ENCODE data around the gene SDHB.
A peak's percentile ranks its signal among the peaks of the same experiment; 100 is the strongest.

Gene SDHB

GRCh38 chr1:17078991-17079868 is 25.4 kb upstream of the SDHB start:
- no peak for DNase-seq (ENCODE audit: low read depth)
- TF ChIP-seq, protein P1, sequence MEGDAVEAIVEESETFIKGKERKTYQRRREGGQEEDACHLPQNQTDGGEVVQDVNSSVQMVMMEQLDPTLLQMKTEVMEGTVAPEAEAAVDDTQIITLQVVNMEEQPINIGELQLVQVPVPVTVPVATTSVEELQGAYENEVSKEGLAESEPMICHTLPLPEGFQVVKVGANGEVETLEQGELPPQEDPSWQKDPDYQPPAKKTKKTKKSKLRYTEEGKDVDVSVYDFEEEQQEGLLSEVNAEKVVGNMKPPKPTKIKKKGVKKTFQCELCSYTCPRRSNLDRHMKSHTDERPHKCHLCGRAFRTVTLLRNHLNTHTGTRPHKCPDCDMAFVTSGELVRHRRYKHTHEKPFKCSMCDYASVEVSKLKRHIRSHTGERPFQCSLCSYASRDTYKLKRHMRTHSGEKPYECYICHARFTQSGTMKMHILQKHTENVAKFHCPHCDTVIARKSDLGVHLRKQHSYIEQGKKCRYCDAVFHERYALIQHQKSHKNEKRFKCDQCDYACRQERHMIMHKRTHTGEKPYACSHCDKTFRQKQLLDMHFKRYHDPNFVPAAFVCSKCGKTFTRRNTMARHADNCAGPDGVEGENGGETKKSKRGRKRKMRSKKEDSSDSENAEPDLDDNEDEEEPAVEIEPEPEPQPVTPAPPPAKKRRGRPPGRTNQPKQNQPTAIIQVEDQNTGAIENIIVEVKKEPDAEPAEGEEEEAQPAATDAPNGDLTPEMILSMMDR (IDR thresholded peaks at IDR 0.05; ENCODE audit: insufficient read depth, low read depth, low read length, missing control alignments): no peak
- H3K4me3 ChIP-seq (ENCODE audit: low read length): no peak overlapping the region

DNA sequence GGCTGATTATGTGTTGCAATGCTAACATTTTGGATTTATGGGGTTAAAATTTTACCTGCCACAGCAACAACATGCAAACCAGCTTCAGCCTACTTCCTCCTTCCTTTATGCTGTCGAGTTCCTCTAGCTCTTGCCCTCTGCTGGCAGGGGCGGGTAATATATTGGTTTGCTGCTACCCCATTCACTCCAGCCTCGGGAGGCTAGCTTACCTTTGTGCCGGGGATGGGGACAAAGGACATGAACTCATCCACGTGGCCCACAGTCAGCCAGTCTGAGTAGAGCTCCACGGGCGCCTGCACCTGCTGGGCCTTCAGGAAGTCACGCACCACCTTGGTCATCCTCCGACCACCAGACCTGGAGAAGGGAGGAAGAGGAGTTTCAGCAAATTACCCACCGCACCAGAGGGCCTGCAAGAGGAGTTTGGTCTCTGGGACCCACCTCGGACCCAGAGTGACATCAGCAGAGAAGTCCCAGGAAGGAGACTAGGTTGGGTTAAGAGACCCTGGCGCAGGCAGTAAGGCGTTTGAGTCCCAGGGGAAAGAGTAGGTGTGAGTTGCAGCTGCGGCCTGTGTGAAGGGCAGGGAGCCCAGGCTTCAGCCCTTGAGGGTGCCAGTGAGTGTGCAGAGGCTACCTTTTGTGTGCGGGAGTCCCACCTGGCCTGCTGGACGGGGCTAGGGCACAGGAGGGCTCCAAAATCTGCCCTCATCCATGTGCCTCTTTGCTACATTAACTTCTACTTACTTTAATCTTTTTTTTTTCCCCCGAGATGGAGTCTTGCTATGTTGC is 21.8 kb upstream of the SDHB start:
- TF ChIP-seq, protein P1 (IDR thresholded peaks at IDR 0.05; ENCODE audit: insufficient read depth, low read depth, low read length, missing control alignments): peak; percentile 36
- DNase-seq (ENCODE audit: low read depth): peak; percentile 36
- H3K4me3 ChIP-seq (ENCODE audit: low read length): no peak overlapping the region

GRCh38 chr1:17071794-17072193 is 18.0 kb upstream of the SDHB start:
- no peak overlapping the region for H3K4me3 ChIP-seq (ENCODE audit: low read length)
- DNase-seq (ENCODE audit: low read depth): no peak
- TF ChIP-seq, protein P1 (IDR thresholded peaks at IDR 0.05; ENCODE audit: insufficient read depth, low read depth, low read length, missing control alignments): no peak

- DNase-seq (ENCODE audit: low read depth): no peak
- TF ChIP-seq, protein P1 (IDR thresholded peaks at IDR 0.05; ENCODE audit: insufficient read depth, low read depth, low read length, missing control alignments): no peak
- no peak overlapping the region for H3K4me3 ChIP-seq (ENCODE audit: low read length)
Measured at GRCh38 chr1:17070163-17070525, 16.3 kb upstream of the SDHB start.

DNA sequence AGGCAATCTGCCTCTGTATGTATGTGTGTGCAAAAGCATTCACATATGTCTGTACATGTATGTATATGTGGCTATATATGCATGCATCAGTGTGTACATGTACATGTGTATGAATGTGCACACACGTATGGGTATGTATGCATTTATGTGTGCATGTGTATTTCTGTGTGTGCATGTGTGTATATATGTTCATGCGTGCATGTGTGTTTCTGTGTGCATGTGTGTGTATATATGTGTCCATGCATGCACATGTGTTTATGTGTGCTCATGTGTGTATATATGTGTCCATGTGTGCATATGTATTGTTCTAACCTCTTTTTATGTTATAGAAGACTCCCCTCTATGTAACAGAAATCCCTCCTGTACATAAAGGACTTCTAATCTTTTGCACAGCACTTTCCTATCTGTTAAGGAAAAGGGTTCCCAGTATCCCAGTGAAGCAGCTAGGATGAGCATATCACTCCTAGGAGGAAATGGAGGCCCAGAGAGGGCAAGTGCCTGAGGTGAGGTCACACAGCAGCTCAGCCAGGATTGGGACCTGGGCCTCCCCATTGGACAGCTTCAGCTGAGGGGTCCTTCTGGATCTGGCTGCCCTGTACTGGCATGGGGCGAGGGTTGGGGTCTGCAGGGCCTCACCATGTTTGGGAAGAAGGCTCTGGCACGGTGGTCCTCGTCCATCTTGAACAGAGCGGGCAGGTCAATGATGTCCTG is 15.8 kb upstream of the SDHB start:
- TF ChIP-seq, protein P1 (IDR thresholded peaks at IDR 0.05; ENCODE audit: insufficient read depth, low read depth, low read length, missing control alignments): no peak
- no peak for DNase-seq (ENCODE audit: low read depth)
- H3K4me3 ChIP-seq (ENCODE audit: low read length): no peak overlapping the region

DNA sequence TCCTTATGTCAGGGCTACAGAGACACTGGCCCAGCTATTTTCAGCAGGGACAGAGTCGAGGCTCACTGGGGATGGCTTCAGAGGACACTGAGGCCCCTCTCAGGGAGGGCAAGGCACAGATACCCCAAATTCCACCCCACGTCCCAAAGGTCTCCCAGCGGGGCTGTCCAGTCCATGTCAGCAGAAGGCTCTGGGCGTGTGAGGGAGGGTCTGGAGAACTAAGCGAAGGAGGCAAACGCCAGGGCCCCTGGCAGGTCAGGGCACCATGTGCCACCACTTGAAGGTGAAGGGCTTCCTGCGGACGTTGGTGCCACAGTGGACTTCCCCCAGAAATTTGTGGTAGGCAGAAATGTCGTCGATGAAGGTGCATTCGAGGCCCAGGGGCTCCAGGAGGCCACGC is 15.0 kb upstream of the SDHB start:
- no peak for DNase-seq (ENCODE audit: low read depth)
- TF ChIP-seq, protein P1 (IDR thresholded peaks at IDR 0.05; ENCODE audit: insufficient read depth, low read depth, low read length, missing control alignments): no peak
- no peak overlapping the region for H3K4me3 ChIP-seq (ENCODE audit: low read length)

Data from epithelial cell of esophagus (primary cell).